ENCODE measurements around the gene WDR27.

Gene WDR27

GRCh38 chr6:169642455-169642854 lies 59.4 kb downstream of the WDR27 start:
- Histone ChIP-seq H3K27ac (ENCODE audit: low read depth, low read length) (no peak overlapping the region), H3K36me3 (ENCODE audit: control insufficient read depth, insufficient read depth, low read length) (no peaks in the 10 kb centered on the region), H3K4me3 (ENCODE audit: low read length) (no peak overlapping the region)

GRCh38 chr6:169641461-169642085 lies 60.3 kb downstream of the WDR27 start:
- H3K4me3 ChIP-seq (ENCODE audit: low read length): no peak overlapping the region
- no peaks in the 10 kb centered on the region for H3K36me3 ChIP-seq (ENCODE audit: control insufficient read depth, insufficient read depth, low read length)
- H3K27ac ChIP-seq (ENCODE audit: low read depth, low read length): no peak overlapping the region
- no peak overlapping the region for H3K9ac ChIP-seq (ENCODE audit: low read length)
- H3K4me1 ChIP-seq (ENCODE audit: control insufficient read depth, insufficient read depth, low read length): no peaks in the 10 kb centered on the region
- H3K27me3 ChIP-seq (ENCODE audit: control insufficient read depth, insufficient read depth, low read length): no peaks in the 10 kb centered on the region

More at GRCh38 chr6:169642455-169642854, 59.4 kb downstream of the WDR27 start:
- no peaks in the 10 kb centered on the region for H3K27me3 ChIP-seq (ENCODE audit: control insufficient read depth, insufficient read depth, low read length)
- H3K9ac ChIP-seq (ENCODE audit: low read length): no peak overlapping the region
- no peaks in the 10 kb centered on the region for H3K4me1 ChIP-seq (ENCODE audit: control insufficient read depth, insufficient read depth, low read length)

- Histone ChIP-seq H3K27ac (ENCODE audit: low read depth, low read length) (no peak overlapping the region), H3K4me1 (ENCODE audit: control insufficient read depth, insufficient read depth, low read length) (no peaks in the 10 kb centered on the region), H3K36me3 (ENCODE audit: control insufficient read depth, insufficient read depth, low read length) (no peaks in the 10 kb centered on the region), H3K27me3 (ENCODE audit: control insufficient read depth, insufficient read depth, low read length) (no peaks in the 10 kb centered on the region), H3K9ac (ENCODE audit: low read length) (no peak overlapping the region), H3K4me3 (ENCODE audit: low read length) (no peak overlapping the region)
These were observed 60.8 kb downstream of the WDR27 start for GRCh38 chr6:169640983-169641382.

- H3K27ac ChIP-seq (ENCODE audit: low read depth, low read length): no peak overlapping the region
- no peaks in the 10 kb centered on the region for H3K36me3 ChIP-seq (ENCODE audit: control insufficient read depth, insufficient read depth, low read length)
- no peaks in the 10 kb centered on the region for H3K4me1 ChIP-seq (ENCODE audit: control insufficient read depth, insufficient read depth, low read length)
- no peak overlapping the region for H3K9ac ChIP-seq (ENCODE audit: low read length)
- H3K4me3 ChIP-seq (ENCODE audit: low read length): no peak overlapping the region
- H3K27me3 ChIP-seq (ENCODE audit: control insufficient read depth, insufficient read depth, low read length): no peaks in the 10 kb centered on the region
These were observed 61.4 kb downstream of the WDR27 start for GRCh38 chr6:169640351-169640852.

GRCh38 chr6:169639653-169640278 lies 62.1 kb downstream of the WDR27 start:
- no peak overlapping the region for H3K4me3 ChIP-seq (ENCODE audit: low read length)
- no peaks in the 10 kb centered on the region for H3K36me3 ChIP-seq (ENCODE audit: control insufficient read depth, insufficient read depth, low read length)
- H3K4me1 ChIP-seq (ENCODE audit: control insufficient read depth, insufficient read depth, low read length): no peaks in the 10 kb centered on the region
- H3K9ac ChIP-seq (ENCODE audit: low read length): no peak overlapping the region
- no peaks in the 10 kb centered on the region for H3K27me3 ChIP-seq (ENCODE audit: control insufficient read depth, insufficient read depth, low read length)
- no peak overlapping the region for H3K27ac ChIP-seq (ENCODE audit: low read depth, low read length)

GRCh38 chr6:169638915-169639314 lies 62.9 kb downstream of the WDR27 start:
- no peak overlapping the region for H3K27ac ChIP-seq (ENCODE audit: low read depth, low read length)
- no peak overlapping the region for H3K9ac ChIP-seq (ENCODE audit: low read length)
- H3K4me3 ChIP-seq (ENCODE audit: low read length): no peak overlapping the region
- no peaks in the 10 kb centered on the region for H3K36me3 ChIP-seq (ENCODE audit: control insufficient read depth, insufficient read depth, low read length)
- H3K4me1 ChIP-seq (ENCODE audit: control insufficient read depth, insufficient read depth, low read length): no peaks in the 10 kb centered on the region
- no peaks in the 10 kb centered on the region for H3K27me3 ChIP-seq (ENCODE audit: control insufficient read depth, insufficient read depth, low read length)

- no peak overlapping the region for H3K9ac ChIP-seq (ENCODE audit: low read length)
- no peaks in the 10 kb centered on the region for H3K4me1 ChIP-seq (ENCODE audit: control insufficient read depth, insufficient read depth, low read length)
These were observed 63.4 kb downstream of the WDR27 start for GRCh38 chr6:169638388-169638787.

GRCh38 chr6:169635345-169635744 lies 66.5 kb downstream of the WDR27 start:
- Histone ChIP-seq H3K4me3 (ENCODE audit: low read length) (no peak overlapping the region), H3K4me1 (ENCODE audit: control insufficient read depth, insufficient read depth, low read length) (no peaks in the 10 kb centered on the region), H3K27ac (ENCODE audit: low read depth, low read length) (no peak overlapping the region), H3K36me3 (ENCODE audit: control insufficient read depth, insufficient read depth, low read length) (peaks cover 5% of the 10 kb centered on the region), H3K27me3 (ENCODE audit: control insufficient read depth, insufficient read depth, low read length) (no peaks in the 10 kb centered on the region), H3K9ac (ENCODE audit: low read length) (no peak overlapping the region)

More at GRCh38 chr6:169638388-169638787, 63.4 kb downstream of the WDR27 start:
- Histone ChIP-seq H3K27ac (ENCODE audit: low read depth, low read length) (no peak overlapping the region), H3K4me3 (ENCODE audit: low read length) (no peak overlapping the region), H3K27me3 (ENCODE audit: control insufficient read depth, insufficient read depth, low read length) (no peaks in the 10 kb centered on the region), H3K36me3 (ENCODE audit: control insufficient read depth, insufficient read depth, low read length) (peaks cover 1% of the 10 kb centered on the region)

GRCh38 chr6:169632841-169633240 lies 69.0 kb downstream of the WDR27 start:
- H3K27me3 ChIP-seq (ENCODE audit: control insufficient read depth, insufficient read depth, low read length): no peaks in the 10 kb centered on the region
- peaks cover 5% of the 10 kb centered on the region for H3K36me3 ChIP-seq (ENCODE audit: control insufficient read depth, insufficient read depth, low read length)
- no peaks in the 10 kb centered on the region for H3K4me1 ChIP-seq (ENCODE audit: control insufficient read depth, insufficient read depth, low read length)
- H3K4me3 ChIP-seq (ENCODE audit: low read length): no peak overlapping the region
- no peak overlapping the region for H3K27ac ChIP-seq (ENCODE audit: low read depth, low read length)
- no peak overlapping the region for H3K9ac ChIP-seq (ENCODE audit: low read length)

GRCh38 chr6:169629256-169629655 lies 72.6 kb downstream of the WDR27 start:
- H3K36me3 ChIP-seq (ENCODE audit: control insufficient read depth, insufficient read depth, low read length): peaks cover 5% of the 10 kb centered on the region
- H3K4me3 ChIP-seq (ENCODE audit: low read length): no peak overlapping the region
- no peaks in the 10 kb centered on the region for H3K4me1 ChIP-seq (ENCODE audit: control insufficient read depth, insufficient read depth, low read length)
- H3K27me3 ChIP-seq (ENCODE audit: control insufficient read depth, insufficient read depth, low read length): no peaks in the 10 kb centered on the region
- H3K27ac ChIP-seq (ENCODE audit: low read depth, low read length): no peak overlapping the region
- no peak overlapping the region for H3K9ac ChIP-seq (ENCODE audit: low read length)

- no peak overlapping the region for H3K9ac ChIP-seq (ENCODE audit: low read length)
- peaks cover 7% of the 10 kb centered on the region for H3K36me3 ChIP-seq (ENCODE audit: control insufficient read depth, insufficient read depth, low read length)
These were observed 73.9 kb downstream of the WDR27 start for GRCh38 chr6:169627736-169628607.

GRCh38 chr6:169626649-169627048 lies 75.2 kb downstream of the WDR27 start:
- no peaks in the 10 kb centered on the region for H3K27me3 ChIP-seq (ENCODE audit: control insufficient read depth, insufficient read depth, low read length)
- H3K4me1 ChIP-seq (ENCODE audit: control insufficient read depth, insufficient read depth, low read length): no peaks in the 10 kb centered on the region
- H3K9ac ChIP-seq (ENCODE audit: low read length): no peak overlapping the region
- H3K27ac ChIP-seq (ENCODE audit: low read depth, low read length): no peak overlapping the region
- peaks cover 7% of the 10 kb centered on the region for H3K36me3 ChIP-seq (ENCODE audit: control insufficient read depth, insufficient read depth, low read length)
- no peak overlapping the region for H3K4me3 ChIP-seq (ENCODE audit: low read length)

More at GRCh38 chr6:169627736-169628607, 73.9 kb downstream of the WDR27 start:
- H3K4me1 ChIP-seq (ENCODE audit: control insufficient read depth, insufficient read depth, low read length): no peaks in the 10 kb centered on the region
- H3K4me3 ChIP-seq (ENCODE audit: low read length): no peak overlapping the region
- H3K27me3 ChIP-seq (ENCODE audit: control insufficient read depth, insufficient read depth, low read length): no peaks in the 10 kb centered on the region
- H3K27ac ChIP-seq (ENCODE audit: low read depth, low read length): no peak overlapping the region

All from rectal smooth muscle tissue (tissue), 1 donor.